SK-N-SH (cell line): Measurements from ENCODE around the gene LIN7A. TPM values are rescaled to one million over a fixed set of nuclear protein-coding genes. Genes with fewer than 3 reads are reported as not detected.

ENCODE experiments used
- CTCF ChIA-PET: fragments of 300-600, 350-600 bp; formaldehyde crosslinking; extraction: SDS; loops from one replicate; lab custom pipeline; 2021; lab: Yijun Ruan, JAX
- POLR2A ChIA-PET: fragments of 350-600 bp; sonication (Branson Sonifier 250); formaldehyde crosslinking; extraction: SDS; loops from one replicate; lab custom pipeline; 2020; ENCODE audit warnings: antibody characterized with exemption, inconsistent platforms; lab: Yijun Ruan, JAX
- DNase-seq: peaks from one replicate; pipeline ENCODE4 v3.0.0; 2012
- H2AFZ ChIP-seq: fragments of 200-600 bp; sonication (generic); 2 replicates; pipeline ENCODE4 v1.8.1; 2016; ENCODE audit warnings: antibody characterized with exemption, mild to moderate bottlenecking, low read depth
- H3F3A ChIP-seq: fragments of 200-600 bp; sonication (generic); replicated peaks from 2 replicates; pipeline ENCODE3; 2016; ENCODE audit warnings: antibody characterized with exemption, mild to moderate bottlenecking; ENCODE audit not compliant: insufficient read depth
- H3K27ac ChIP-seq, 2 experiments: fragments of 200-500 bp in 1 of 2; fragments of 200-600 bp in 1 of 2; sonication (Bioruptor generic) in 1 of 2; sonication (generic), shearing (Covaris generic) in 1 of 2; 2 replicates each; pipeline versions ENCODE4 v1.5.1 to v1.6.1; 2014 to 2016; ENCODE audit warnings: low read depth in 2 of 2, inconsistent platforms in 1 of 2, low read length in 1 of 2, mild to moderate bottlenecking in 1 of 2, mixed read lengths in 1 of 2
- H3K27me3 ChIP-seq: fragments of 200-600 bp; sonication (generic), shearing (Covaris generic); 2 replicates; pipeline ENCODE4 v1.6.1; 2016; ENCODE audit warnings: mixed run types; ENCODE audit not compliant: insufficient read depth
- H3K36me3 ChIP-seq, 2 experiments: fragments of 200-500 bp in 1 of 2; fragments of 200-600 bp in 1 of 2; sonication (Bioruptor generic) in 1 of 2; sonication (generic) in 1 of 2; replicated peaks in 1 of 2; 2 replicates each; pipeline versions ENCODE3 to v1.5.1; 2014 to 2016; ENCODE audit warnings: low read length in 1 of 2, mild to moderate bottlenecking in 1 of 2; ENCODE audit not compliant: insufficient read depth in 2 of 2, control insufficient read depth in 1 of 2
- H3K4me1 ChIP-seq, 2 experiments: fragments of 200-500 bp in 1 of 2; fragments of 200-600 bp in 1 of 2; sonication (Bioruptor generic) in 1 of 2; sonication (generic), shearing (Covaris generic) in 1 of 2; 2 replicates each; pipeline versions ENCODE4 v1.5.1 to v1.6.1; 2014 to 2016; ENCODE audit warnings: low read depth in 1 of 2, low read length in 1 of 2, mixed run types in 1 of 2; ENCODE audit not compliant: insufficient read depth in 2 of 2, control insufficient read depth in 1 of 2
- H3K4me2 ChIP-seq: fragments of 200-600 bp; sonication (generic), shearing (Covaris generic); 2 replicates; pipeline ENCODE4 v1.6.1; 2017; ENCODE audit warnings: mixed run types
- H3K4me3 ChIP-seq, 2 experiments: fragments of 200-500 bp in 1 of 2; fragments of 200-600 bp in 1 of 2; sonication (Bioruptor generic) in 1 of 2; sonication (generic), shearing (Covaris generic) in 1 of 2; 2 replicates each; pipeline versions ENCODE4 v1.5.1 to v1.8.1; 2014 to 2016; ENCODE audit warnings: low read depth in 2 of 2, inconsistent platforms in 1 of 2, low read length in 1 of 2, mild to moderate bottlenecking in 1 of 2, mixed read lengths in 1 of 2, moderate library complexity in 1 of 2
- H3K79me2 ChIP-seq: fragments of 200-600 bp; sonication (generic); 2 replicates; pipeline ENCODE4 v1.8.1; 2017; ENCODE audit warnings: mild to moderate bottlenecking; ENCODE audit not compliant: insufficient read depth
- H3K9ac ChIP-seq: fragments of 200-600 bp; sonication (generic); 2 replicates; pipeline ENCODE4 v1.6.1; 2017; ENCODE audit warnings: mixed run types
- H3K9me2 ChIP-seq: fragments of 200-600 bp; sonication (generic); 2 replicates; pipeline ENCODE4 v1.6.1; 2017; ENCODE audit warnings: mixed run types
- H3K9me3 ChIP-seq: fragments of 200-600 bp; sonication (generic); 2 replicates; pipeline ENCODE4 v1.6.1; 2017; ENCODE audit warnings: mixed run types, mild to moderate bottlenecking, moderate library complexity
- H4K20me1 ChIP-seq: fragments of 200-600 bp; sonication (generic); 2 replicates; pipeline ENCODE4 v1.6.1; 2017; ENCODE audit warnings: mild to moderate bottlenecking, mixed run types; ENCODE audit not compliant: insufficient read depth
- EZH2phosphoT487 ChIP-seq: fragments of 200-600 bp; sonication (generic); IDR thresholded peaks from 2 replicates; pipeline ENCODE4 v1.6.1; 2017; ENCODE audit warnings: low read depth, mixed run types, mild to moderate bottlenecking, antibody characterized with exemption, moderate library complexity, borderline replicate concordance
- FOXJ3 ChIP-seq: sonication (generic); formaldehyde crosslinking; IDR thresholded peaks from 2 replicates; pipeline ENCODE4 v1.5.1; 2020; ENCODE audit warnings: mild to moderate bottlenecking, missing genetic modification reagents
- FOXM1 ChIP-seq: IDR thresholded peaks from 2 replicates; pipeline ENCODE4 v1.4.0; 2012; ENCODE audit warnings: low read depth, mild to moderate bottlenecking
- GATA2 ChIP-seq: sonication (generic); formaldehyde crosslinking; IDR thresholded peaks from 2 replicates; pipeline ENCODE4 v1.5.0; 2020; ENCODE audit warnings: mild to moderate bottlenecking, missing genetic modification reagents
- MAX ChIP-seq: IDR thresholded peaks from 2 replicates; pipeline ENCODE4 v1.4.0; 2012; ENCODE audit warnings: low read depth
- MEF2A ChIP-seq: IDR thresholded peaks from 2 replicates; pipeline ENCODE4 v1.4.0; 2012; ENCODE audit warnings: low read depth, borderline replicate concordance
- MXI1 ChIP-seq: IDR thresholded peaks from 2 replicates; pipeline ENCODE4 v1.6.1; 2012; ENCODE audit warnings: mild to moderate bottlenecking, low read depth, low read length, improper control_type of control experiment
- PBX3 ChIP-seq: IDR thresholded peaks from 2 replicates; pipeline ENCODE4; 2012
- RAD21 ChIP-seq: IDR thresholded peaks from 2 replicates; pipeline ENCODE4 v1.6.1; 2012; ENCODE audit warnings: mild to moderate bottlenecking, low read length
- RCOR1 ChIP-seq: fragments of 150-350 bp; IDR thresholded peaks from 2 replicates; pipeline ENCODE4 v1.6.1; 2017; ENCODE audit warnings: antibody characterized with exemption, low read length
- RFX5 ChIP-seq: IDR thresholded peaks from 2 replicates; pipeline ENCODE4 v1.6.1; 2012; ENCODE audit warnings: mild to moderate bottlenecking, improper control_type of control experiment, low read length
- SMC3 ChIP-seq: IDR thresholded peaks from 2 replicates; pipeline ENCODE4 v1.6.1; 2012; ENCODE audit warnings: low read depth, low read length, improper control_type of control experiment
- TCF12 ChIP-seq: IDR thresholded peaks from 2 replicates; pipeline ENCODE4 v1.4.0; 2012
- USF1 ChIP-seq: IDR thresholded peaks from 2 replicates; pipeline ENCODE4 v1.4.0; 2012; ENCODE audit warnings: low read depth, borderline replicate concordance
- USF2 ChIP-seq: fragments of 150-350 bp; IDR thresholded peaks from 2 replicates; pipeline ENCODE4 v1.6.1; 2017; ENCODE audit warnings: antibody characterized with exemption, low read length, low read depth, borderline replicate concordance
- YY1 ChIP-seq: IDR thresholded peaks from 2 replicates; pipeline ENCODE4 v1.4.0; 2012; ENCODE audit warnings: low read depth, mild to moderate bottlenecking
- ZBTB33 ChIP-seq: IDR thresholded peaks from 2 replicates; pipeline ENCODE4 v1.4.0; 2012; ENCODE audit warnings: low read depth, borderline replicate concordance
- WGBS: methylation state at CpG from one replicate; pipeline ENCODE4 v1.1.6; 2017; ENCODE audit warnings: low lambda C conversion rate; 5-methylcytosine and 5-hydroxymethylcytosine counted together
- polyA plus RNA-seq, 3 experiments: library from polyadenylated mRNA; depleted of rRNA; stranded (reverse); fragments of >200 nt; gene quantifications; 2 replicates each; pipeline ENCODE4 v1.2.3, GENCODE V29; 2012

Gene LIN7A
- polyA plus RNA-seq, 1 of the 3 experiments (the other 2 are of a cell fraction): not detected

DNA sequence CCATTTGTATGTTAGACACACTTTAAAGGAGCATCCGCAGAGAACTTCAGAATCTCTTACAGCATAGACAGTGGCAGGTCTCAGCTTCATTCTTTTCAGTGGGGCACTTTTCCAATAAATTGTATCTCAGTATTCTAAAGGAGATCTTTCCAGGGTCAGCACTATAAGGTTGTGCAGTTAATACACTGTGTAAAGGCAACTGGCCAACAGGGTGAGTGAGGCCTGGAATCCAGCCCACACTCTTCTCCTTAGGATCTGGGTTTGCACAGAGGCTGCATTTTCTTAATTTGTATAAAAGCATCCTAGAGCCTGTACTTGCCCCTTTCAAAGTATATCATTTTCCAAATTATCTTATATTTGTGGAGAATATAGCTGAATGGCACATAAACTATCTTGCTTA, 126.9 kb downstream of the LIN7A start:
- H3K79me2 ChIP-seq: no peaks in the 10 kb centered on the region
- no peaks in the 10 kb centered on the region for H3K36me3 ChIP-seq
- H2AFZ ChIP-seq: no peak overlapping the region
- no peak overlapping the region for H3K4me3 ChIP-seq
- CTCF ChIA-PET: interaction anchor here (1.2 to 1.4 kb wide), 2 partner anchors 14 to 27 kb away, joined by 3 to 4 read pairs; no protein-coding TSS in a partner anchor
- peaks cover 11% of the 10 kb centered on the region; the same call in 1 of the 2 replicates for H3K27me3 ChIP-seq
- H3K9me2 ChIP-seq: no peaks in the 10 kb centered on the region
- TF ChIP-seq USF2 (no peak), ZBTB33 (no peak), SMC3 (no peak), TCF12 (no peak), MAX (no peak), FOXJ3 (CRISPR knock-in tag) (no peak), FOXM1 (no peak), RCOR1 (no peak), PBX3 (no peak)
- no peak overlapping the region for H3K4me2 ChIP-seq
- no peak for DNase-seq
- 25% methylated on average over 1 of the region's 1 CpG for whole genome bisulfite sequencing
- no peak overlapping the region for H3K9ac ChIP-seq
- H3K4me1 ChIP-seq: no peaks in the 10 kb centered on the region
- H4K20me1 ChIP-seq: no peaks in the 10 kb centered on the region
- H3K9me3 ChIP-seq: no peaks in the 10 kb centered on the region
- POLR2A ChIA-PET: no interaction called here
- H3K27ac ChIP-seq: no peak overlapping the region
- H3F3A ChIP-seq: no peaks in the 10 kb centered on the region

GRCh38 chr12:80807640-80808288, 130.0 kb downstream of the LIN7A start:
- no peaks in the 10 kb centered on the region for H4K20me1 ChIP-seq
- no peaks in the 10 kb centered on the region for H3K9me3 ChIP-seq
- H3K27me3 ChIP-seq: peaks cover 18% of the 10 kb centered on the region; the same call in 1 of the 2 replicates
- H3K27ac ChIP-seq: no peak overlapping the region
- ChIA-PET POLR2A (no interaction called here), CTCF (interaction anchor here (3.1 kb wide), 1 partner anchor 30 kb away, joined by 8 read pairs; no protein-coding TSS in a partner anchor)
- H2AFZ ChIP-seq: no peak overlapping the region
- WGBS: 5% methylated on average over 4 of the region's 4 CpGs
- no peak overlapping the region for H3K4me2 ChIP-seq
- no peak for DNase-seq
- no peaks in the 10 kb centered on the region for H3K36me3 ChIP-seq
- H3K4me3 ChIP-seq: no peak overlapping the region
- no peak overlapping the region for H3K9ac ChIP-seq
- no peaks in the 10 kb centered on the region for H3K79me2 ChIP-seq
- no peaks in the 10 kb centered on the region for H3K4me1 ChIP-seq
- H3K9me2 ChIP-seq: no peaks in the 10 kb centered on the region
- H3F3A ChIP-seq: no peaks in the 10 kb centered on the region
- no peak for TF ChIP-seq MEF2A
- no peak for TF ChIP-seq MXI1
- TF ChIP-seq EZH2phosphoT487: no peak
- no peak for TF ChIP-seq RAD21
- no peak for TF ChIP-seq USF2
- no peak for TF ChIP-seq ZBTB33
- no peak for TF ChIP-seq RFX5
- TF ChIP-seq YY1: no peak
- TF ChIP-seq USF1: no peak
- TF ChIP-seq GATA2: no peak
